ENCODE measurements around the gene MAF. TPM values are rescaled to one million over a fixed set of nuclear protein-coding genes. Genes with fewer than 3 reads are reported as not detected.

MAF gene
- polyA plus RNA-seq, 1 experiment: 1.7 TPM

GRCh38 chr16:79573071-79573470 lies 27.5 kb downstream of the MAF start:
- no peak overlapping the region for H3K4me3 ChIP-seq (ENCODE audit: low read depth, low read length)
- H3K27me3 ChIP-seq (ENCODE audit: control insufficient read depth, insufficient read depth, low read length): no peaks in the 10 kb centered on the region
- no peaks in the 10 kb centered on the region for H3K36me3 ChIP-seq (ENCODE audit: control insufficient read depth, insufficient read depth, low read length)
- POLR2A ChIA-PET: no interaction called here
- CTCF ChIA-PET: interaction anchor here (0.7 kb wide), 1 partner anchor 28 kb away, joined by 4 read pairs; the partner anchor contains the start of gene MAF
- DNase-seq (ENCODE audit: low read depth): no peak
- no peak for TF ChIP-seq CTCF (IDR thresholded peaks at IDR 0.05; ENCODE audit: insufficient read depth, low read depth, low read length)

DNA sequence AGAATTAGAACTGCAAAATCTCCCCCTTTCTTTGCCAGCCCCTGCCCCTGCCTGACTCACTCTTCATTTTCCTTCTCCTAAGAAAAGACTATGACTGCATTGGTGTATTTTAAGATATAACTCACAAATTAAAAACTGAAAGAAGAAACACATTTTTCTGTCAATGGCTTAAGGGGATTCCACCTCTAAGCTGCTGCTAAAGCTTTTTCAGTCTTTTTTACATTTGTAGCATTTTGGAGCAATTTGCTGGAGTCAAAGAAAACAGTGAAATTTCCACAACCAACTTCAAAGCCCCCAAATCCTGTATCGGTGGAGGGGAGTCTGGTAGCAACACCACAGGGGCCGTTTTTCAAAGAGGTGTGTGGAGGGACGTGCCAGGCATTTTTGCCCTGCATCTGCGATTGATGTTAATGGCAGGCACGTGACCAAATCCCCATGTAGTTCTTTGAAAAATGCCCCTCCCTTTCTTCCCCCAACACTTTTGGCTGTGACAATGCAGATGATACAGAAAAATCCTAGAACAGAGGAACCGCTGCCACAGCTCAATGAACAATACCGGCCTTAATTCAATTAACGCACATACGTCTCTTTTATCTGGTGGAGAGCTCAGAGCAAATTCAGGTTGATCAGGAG lies 28.5 kb downstream of the MAF start:
- ChIA-PET CTCF (no interaction called here), POLR2A (no interaction called here)
- DNase-seq (ENCODE audit: low read depth): no peak
- Histone ChIP-seq H3K27me3 (ENCODE audit: control insufficient read depth, insufficient read depth, low read length) (no peaks in the 10 kb centered on the region), H3K4me3 (ENCODE audit: low read depth, low read length) (no peak overlapping the region), H3K36me3 (ENCODE audit: control insufficient read depth, insufficient read depth, low read length) (no peaks in the 10 kb centered on the region)
- TF ChIP-seq CTCF (IDR thresholded peaks at IDR 0.05; ENCODE audit: insufficient read depth, low read depth, low read length): no peak

DNA sequence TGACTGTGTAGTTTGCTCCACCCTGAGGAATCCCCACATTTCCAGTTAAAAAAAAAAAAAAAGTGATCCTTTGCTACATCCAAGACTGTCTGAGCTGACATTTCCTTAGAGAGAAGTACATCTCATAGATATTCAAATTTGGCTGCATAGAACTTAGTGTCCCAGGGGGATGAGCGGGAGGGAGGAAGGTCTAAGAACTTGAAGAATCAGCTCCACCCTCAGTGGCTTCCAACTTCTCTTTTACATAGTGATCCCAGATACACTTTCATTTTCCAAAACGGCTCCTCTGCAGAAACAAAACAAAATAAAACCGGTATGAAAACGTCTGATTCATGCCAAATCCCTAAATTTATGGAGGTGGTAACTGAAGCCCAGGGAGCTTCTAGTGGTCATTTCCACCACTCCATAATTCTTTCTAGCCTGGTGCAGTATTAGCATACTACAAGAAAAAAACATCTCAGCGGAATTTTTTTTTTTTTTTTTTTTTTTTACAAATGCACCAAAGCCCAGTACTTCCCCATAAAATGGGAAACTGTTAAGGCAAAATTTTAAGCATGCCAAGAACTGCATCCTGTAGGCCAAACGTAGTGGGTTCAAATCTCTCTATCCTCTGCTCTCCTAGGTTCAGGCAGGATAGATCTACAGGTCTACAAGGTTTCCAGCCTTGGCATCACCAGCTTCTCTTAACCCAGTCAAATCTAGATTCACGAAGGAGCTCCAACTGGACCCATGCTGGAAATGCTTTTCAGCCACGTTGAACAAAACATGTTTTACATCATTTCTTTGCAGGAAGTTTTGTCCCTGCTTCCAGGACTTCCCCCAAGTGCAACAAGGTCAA lies 29.3 kb downstream of the MAF start:
- ChIA-PET POLR2A (no interaction called here), CTCF (interaction anchor here (1.0 kb wide), 1 partner anchor 10 kb away, joined by 3 read pairs; no protein-coding TSS in a partner anchor)
- no peak overlapping the region for H3K4me3 ChIP-seq (ENCODE audit: low read depth, low read length)
- H3K36me3 ChIP-seq (ENCODE audit: control insufficient read depth, insufficient read depth, low read length): no peaks in the 10 kb centered on the region
- TF ChIP-seq CTCF (IDR thresholded peaks at IDR 0.05; ENCODE audit: insufficient read depth, low read depth, low read length): no peak
- H3K27me3 ChIP-seq (ENCODE audit: control insufficient read depth, insufficient read depth, low read length): no peaks in the 10 kb centered on the region
- no peak for DNase-seq (ENCODE audit: low read depth)

GRCh38 chr16:79564671-79565107 lies 35.8 kb downstream of the MAF start:
- Histone ChIP-seq H3K27me3 (ENCODE audit: control insufficient read depth, insufficient read depth, low read length) (no peaks in the 10 kb centered on the region), H3K36me3 (ENCODE audit: control insufficient read depth, insufficient read depth, low read length) (no peaks in the 10 kb centered on the region), H3K4me3 (ENCODE audit: low read depth, low read length) (no peak overlapping the region)
- no peak for TF ChIP-seq CTCF (IDR thresholded peaks at IDR 0.05; ENCODE audit: insufficient read depth, low read depth, low read length)
- no peak for DNase-seq (ENCODE audit: low read depth)
- ChIA-PET CTCF (no interaction called here), POLR2A (no interaction called here)

- Histone ChIP-seq H3K27me3 (ENCODE audit: control insufficient read depth, insufficient read depth, low read length) (no peaks in the 10 kb centered on the region), H3K4me3 (ENCODE audit: low read depth, low read length) (no peak overlapping the region), H3K36me3 (ENCODE audit: control insufficient read depth, insufficient read depth, low read length) (no peaks in the 10 kb centered on the region)
- ChIA-PET CTCF (interaction anchor here (0.6 to 0.7 kb wide), 2 partner anchors 857 to 1881 kb away, joined by 4 to 5 read pairs; partner anchors contain the start of gene CMIP), POLR2A (no interaction called here)
- no peak for TF ChIP-seq CTCF (IDR thresholded peaks at IDR 0.05; ENCODE audit: insufficient read depth, low read depth, low read length)
- no peak for DNase-seq (ENCODE audit: low read depth)
Observed at GRCh38 chr16:79563921-79564320, 36.6 kb downstream of the MAF start.

Data from BJ (cell line).